IMR-90 (cell line): Measurements from ENCODE around the gene SFXN2. TPM values are rescaled to one million over a fixed set of nuclear protein-coding genes. Genes with fewer than 3 reads are reported as not detected.
A peak's percentile ranks its signal among the peaks of the same experiment; 100 is the strongest.

Experiments used
- ATAC-seq: fragments of 200-7000 bp; cut with Tn5 transposase; 2 replicates; pipeline ENCODE4 v1.9.1; 2020; ENCODE audit warnings: low read depth, mild to moderate bottlenecking, moderate library complexity
- BruUV-seq: library from RNA; stranded (reverse); fragments of 400-500 nt; replicated peaks from 2 replicates; lab custom pipeline; 2021; lab: Mats Ljungman, UMichigan
- CTCF ChIA-PET: fragments of 300-600 bp; formaldehyde crosslinking; extraction: SDS; loops from one replicate; lab custom pipeline; 2021; ENCODE audit warnings: antibody characterized with exemption; lab: Yijun Ruan, JAX
- POLR2A ChIA-PET: fragments of 300-600 bp; sonication (Branson Sonifier 250); formaldehyde crosslinking; loops from one replicate; lab custom pipeline; 2022; ENCODE audit warnings: antibody characterized with exemption; ENCODE audit not compliant: unreplicated experiment; lab: Charles Lee
- DNase-seq: peaks from one replicate; pipeline ENCODE4 v3.0.0; 2013
- H2AFZ ChIP-seq: replicated peaks from 2 replicates; pipeline ENCODE3; 2013; ENCODE audit warnings: low read length, mild to moderate bottlenecking; ENCODE audit not compliant: poor library complexity
- H2AK5ac ChIP-seq: 2 replicates; pipeline ENCODE4 v1.6.1; 2013; ENCODE audit warnings: low read depth, low read length, inconsistent platforms
- H2AK9ac ChIP-seq: replicated peaks from 2 replicates; pipeline ENCODE3; 2013; ENCODE audit warnings: mild to moderate bottlenecking, low read depth, low read length, moderate library complexity; ENCODE audit not compliant: poor library complexity
- H2BK120ac ChIP-seq: 2 replicates; pipeline ENCODE4 v1.6.1; 2013; ENCODE audit warnings: low read depth, low read length, inconsistent platforms
- H2BK15ac ChIP-seq: 3 replicates; pipeline ENCODE4 v1.6.1; 2013; ENCODE audit warnings: low read depth, low read length, inconsistent platforms
- H2BK20ac ChIP-seq: 2 replicates; pipeline ENCODE4 v1.6.1; 2013; ENCODE audit warnings: low read depth, mild to moderate bottlenecking, inconsistent platforms, low read length, moderate library complexity
- H2BK5ac ChIP-seq: 2 replicates; pipeline ENCODE4 v1.6.1; 2013; ENCODE audit warnings: mild to moderate bottlenecking, low read depth, low read length, inconsistent platforms; ENCODE audit not compliant: poor library complexity, severe bottlenecking
- H3K14ac ChIP-seq: replicated peaks from 2 replicates; pipeline ENCODE4 v1.6.1; 2013; ENCODE audit warnings: low read depth, low read length, inconsistent platforms
- H3K18ac ChIP-seq: 2 replicates; pipeline ENCODE4 v1.6.1; 2013; ENCODE audit warnings: low read depth, low read length, control low read depth
- H3K23ac ChIP-seq: 2 replicates; pipeline ENCODE4 v1.6.1; 2013; ENCODE audit warnings: low read depth, low read length, inconsistent platforms
- H3K27ac ChIP-seq: 2 replicates; pipeline ENCODE4 v1.5.1; 2013; ENCODE audit warnings: mild to moderate bottlenecking, control low read depth, low read length; ENCODE audit not compliant: insufficient read depth
- H3K27me3 ChIP-seq: 2 replicates; pipeline ENCODE4 v1.6.1; 2013; ENCODE audit warnings: low read length; ENCODE audit not compliant: control insufficient read depth, insufficient read depth
- H3K36me3 ChIP-seq: 2 replicates; pipeline ENCODE4 v1.6.1; 2013; ENCODE audit warnings: low read length, mixed read lengths; ENCODE audit not compliant: control insufficient read depth, insufficient read depth
- H3K4ac ChIP-seq: 2 replicates; pipeline ENCODE4 v1.6.1; 2013; ENCODE audit warnings: low read depth, low read length, inconsistent platforms
- H3K4me1 ChIP-seq: 2 replicates; pipeline ENCODE4 v1.6.1; 2013; ENCODE audit warnings: low read length, mixed read lengths; ENCODE audit not compliant: control insufficient read depth, insufficient read depth
- H3K4me2 ChIP-seq: 2 replicates; pipeline ENCODE4 v1.6.1; 2013; ENCODE audit warnings: low read depth, mild to moderate bottlenecking, control low read depth, low read length, moderate library complexity
- H3K4me3 ChIP-seq: 2 replicates; pipeline ENCODE4 v1.5.1; 2013; ENCODE audit warnings: low read depth, mild to moderate bottlenecking, control low read depth, low read length, moderate library complexity; ENCODE audit not compliant: insufficient read depth
- H3K56ac ChIP-seq: 2 replicates; pipeline ENCODE4 v1.6.1; 2013; ENCODE audit warnings: low read length, inconsistent platforms; ENCODE audit not compliant: insufficient read depth; ENCODE audit errors: extremely low read depth
- H3K79me1 ChIP-seq, 2 experiments: 2 replicates each; pipeline ENCODE4 v1.6.1; 2013; ENCODE audit warnings: low read length in 2 of 2, inconsistent platforms in 1 of 2, low read depth in 1 of 2
- H3K9ac ChIP-seq: 2 replicates; pipeline ENCODE4 v1.6.1; 2013; ENCODE audit warnings: low read depth, low read length, control low read depth
- H3K9me1 ChIP-seq: 2 replicates; pipeline ENCODE4 v1.6.1; 2013; ENCODE audit warnings: low read length, inconsistent platforms; ENCODE audit not compliant: insufficient read depth
- H3K9me3 ChIP-seq: 2 replicates; pipeline ENCODE4 v1.6.1; 2013; ENCODE audit warnings: low read length; ENCODE audit not compliant: control insufficient read depth, insufficient read depth
- H4K20me1 ChIP-seq: 2 replicates; pipeline ENCODE4 v1.6.1; 2013; ENCODE audit warnings: low read length, inconsistent platforms; ENCODE audit not compliant: insufficient read depth
- H4K5ac ChIP-seq: 2 replicates; pipeline ENCODE4 v1.6.1; 2013; ENCODE audit warnings: mild to moderate bottlenecking, low read depth, low read length, control low read depth
- H4K8ac ChIP-seq, 2 experiments: 2 replicates each; pipeline ENCODE4 v1.6.1; 2013; ENCODE audit warnings: low read depth in 2 of 2, low read length in 2 of 2, control low read depth in 1 of 2, inconsistent platforms in 1 of 2
- H4K91ac ChIP-seq: 2 replicates; pipeline ENCODE4 v1.6.1; 2013; ENCODE audit warnings: low read depth, low read length, inconsistent platforms; ENCODE audit not compliant: insufficient read depth
- CEBPB ChIP-seq: IDR thresholded peaks from 2 replicates; pipeline ENCODE4 v1.6.1; 2012; ENCODE audit warnings: low read depth, low read length, improper control_type of control experiment
- FOS ChIP-seq: fragments of 150-350 bp; IDR thresholded peaks from 2 replicates; pipeline ENCODE4 v1.6.1; 2016; ENCODE audit warnings: low read depth, low read length
- WGBS, 2 experiments: methylation state at CpG; one replicate each; pipeline versions ENCODE4 v1.1.5 to v1.1.7; 2013; ENCODE audit warnings: missing lambda C conversion rate in 2 of 2; ENCODE audit not compliant: insufficient read length in 1 of 2; ENCODE audit errors: extremely low coverage in 2 of 2; 5-methylcytosine and 5-hydroxymethylcytosine counted together
- dilution Hi-C: fragments of 300-500 bp; cut with HindIII; formaldehyde crosslinking; loops from one replicate; pipeline ENCODE4 v1.14.3; 2018; ENCODE audit warnings: low sequenced_read_pairs; ENCODE audit not compliant: unreplicated experiment
- in situ Hi-C: fragments of 300-500 bp; cut with MboI; formaldehyde crosslinking; loops from 3 replicates; pipeline ENCODE4 v1.14.3; 2019; ENCODE audit warnings: low sequenced_read_pairs, inconsistent platforms, mixed read lengths
- intact Hi-C: fragments of 100-400 bp; cut with micrococcal nuclease; formaldehyde crosslinking; loops from 2 replicates; pipeline ENCODE4 v1.10.0; 2022
- polyA plus RNA-seq, 3 experiments: library from polyadenylated mRNA; depleted of rRNA; stranded (reverse); fragments of >200 nt; gene quantifications; 2 replicates each; pipeline ENCODE4 v1.2.3, GENCODE V29; 2012; ENCODE audit warnings: low replicate concordance in 1 of 3
- total RNA-seq: library from RNA; depleted of rRNA; stranded (reverse); fragments of >200 nt; gene quantifications from 2 replicates; pipeline ENCODE4 v1.2.3, GENCODE V29; 2012

Gene SFXN2
- total and polyA plus RNA-seq, 2 of the 4 experiments (the other 2 are of a cell fraction) = 6.9 to 11.7 TPM

- Histone ChIP-seq H3K4me2 (no peak overlapping the region; the same call in 1 of the 2 replicates), H2BK120ac (peak overlapping the region; percentile 77; the same call in 1 of the 2 replicates), H3K9me3 (no peaks in the 10 kb centered on the region), H3K18ac (no peak overlapping the region), H3K4ac (peak overlapping the region; percentile 69; the same call in 1 of the 2 replicates), H3K79me1 (peaks cover 14 to 40% of the 10 kb centered on the region in 2 experiments; a peak in 3 of 4 replicates), H4K8ac (peak overlapping the region; percentile 18 to 81; a peak in 1 of 4 replicates), H4K20me1 (peaks cover 6% of the 10 kb centered on the region; the same call in 1 of the 2 replicates), H3K56ac (no peak overlapping the region), H3K27me3 (no peaks in the 10 kb centered on the region), H3K14ac (peak overlapping the region; percentile 87; the same call in 1 of the 2 replicates), H3K36me3 (0 out of 2 replicates have a peak, but pooled peaks cover 1% of the 10 kb centered on the region), H4K91ac (no peak overlapping the region), H3K23ac (peak overlapping the region; percentile 95; the same call in 1 of the 2 replicates), H2AK9ac (no peak overlapping the region), H2BK20ac (peak overlapping the region; percentile 44; the same call in 1 of the 2 replicates), H3K4me3 (no peak overlapping the region), H2AFZ (no peak overlapping the region), H3K4me1 (peaks cover 9% of the 10 kb centered on the region), H2AK5ac (peak overlapping the region; percentile 88; the same call in 1 of the 2 replicates), H3K9me1 (peaks cover 7% of the 10 kb centered on the region), H2BK15ac (peak overlapping the region; percentile 80; the same call in 1 of the 3 replicates), H3K27ac (no peak overlapping the region), H3K9ac (no peak overlapping the region), H4K5ac (no peak overlapping the region), H2BK5ac (peak overlapping the region; percentile 77)
- dilution Hi-C loops = no loop called here
- BruUV-seq = no TSS peak
- intact Hi-C loops = no loop called here
- in situ Hi-C loops = no loop called here
- ATAC-seq = no peak
- no peak for DNase-seq
- CTCF ChIA-PET = no interaction called here
- WGBS, 2 experiments = no CpG with 5 or more reads among the region's 2 CpGs
- no peak for TF ChIP-seq CEBPB
- TF ChIP-seq FOS = no peak
- POLR2A ChIA-PET = no interaction called here
Measured at GRCh38 chr10:102705531-102705930, 8.9 kb upstream of the SFXN2 start.
